Liver (tissue), 3 donors: ENCODE measurements around the gene CCDC137.

Experiments
- CTCF ChIP-seq: fragments of 150-350 bp; IDR thresholded peaks from 2 replicates; pipeline ENCODE4 v1.5.1; 2017; ENCODE audit warnings: improper control_type of control experiment, low read depth, low read length; ENCODE audit not compliant: missing input control
- HNF4G ChIP-seq: IDR thresholded peaks from 2 replicates; pipeline ENCODE4 v1.6.1; 2016; ENCODE audit warnings: antibody characterized with exemption
- donor health status: healthy.
- donor health status: healthy.

GRCh38 chr17:81667754-81668153 lies 1.2 kb downstream of the CCDC137 start:
- no peak for TF ChIP-seq CTCF
- TF ChIP-seq HNF4G = no peak
